ENCODE results near the gene HAUS5. TPM values are rescaled to one million over a fixed set of nuclear protein-coding genes. Genes with fewer than 3 reads are reported as not detected.

Gene HAUS5
- total RNA-seq, 1 experiment from 2014 or later, result 31.7 TPM

DNA sequence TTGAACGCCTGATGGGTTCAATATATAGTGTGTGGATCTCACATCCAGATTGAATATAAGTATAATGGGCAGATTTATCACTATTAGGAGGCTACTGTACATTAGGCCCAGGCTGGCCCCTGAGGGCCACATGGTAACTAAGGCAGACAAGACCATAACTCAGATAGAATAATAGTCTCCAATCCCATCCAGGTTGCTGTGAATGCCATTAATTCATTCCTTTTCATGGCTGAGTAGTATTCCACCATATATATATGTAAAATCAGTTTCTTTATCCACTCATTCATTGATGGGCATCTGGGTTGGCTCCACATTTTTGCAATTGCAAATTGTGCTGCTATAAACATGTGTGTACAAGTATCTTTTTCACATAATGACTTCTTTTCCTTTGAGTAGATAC is 34.6 kb upstream of the HAUS5 start:
- no TSS peak for BruUV-seq (replicated peaks)
- RAD21 ChIA-PET (ENCODE audit: low non-redundant PET in 1 of 2, low total read pairs in 2 of 2, uncharacterized antibody in 2 of 2, unreplicated experiment in 2 of 2), result no interaction called here
- Histone ChIP-seq H3K9ac (ENCODE audit: low read length) (no peak overlapping the region), H2AFZ (ENCODE audit: low read depth, low read length, poor library complexity, severe bottlenecking) (no peak overlapping the region), H3K27me3 (ENCODE audit: insufficient read depth, low read length) (no peaks in the 10 kb centered on the region), H3K4me1 (ENCODE audit: control insufficient read depth in 1 of 2, insufficient read depth in 2 of 2, low read length in 2 of 2) (no peaks in the 10 kb centered on the region), H3K4me2 (ENCODE audit: low read length) (no peak overlapping the region), H4K20me1 (ENCODE audit: insufficient read depth) (no peaks in the 10 kb centered on the region), H3K79me2 (ENCODE audit: insufficient read depth, low read length) (no peaks in the 10 kb centered on the region), H3K27ac (ENCODE audit: low read depth, low read length) (no peak overlapping the region), H3K9me3 (ENCODE audit: control insufficient read depth in 1 of 2, insufficient read depth in 1 of 2, low read depth in 1 of 2, low read length in 2 of 2) (peaks cover 3 to 9% of the 10 kb centered on the region in 2 experiments; a peak in 2 of 4 replicates), H3K36me3 (ENCODE audit: control insufficient read depth in 1 of 2, insufficient read depth in 2 of 2, low read length in 2 of 2) (no peaks in the 10 kb centered on the region), H3K9me2 (ENCODE audit: insufficient read depth) (no peaks in the 10 kb centered on the region), H3K4me3 (replicated peaks in 1 of 2; ENCODE audit: low read depth in 1 of 2, low read length in 2 of 2) (no peak overlapping the region)
- ATAC-seq (no peak), DNase-seq (ENCODE audit: low read depth, low spot score) (no peak)
- CTCF ChIA-PET, result no interaction called here
- POLR2A ChIA-PET, result no interaction called here
- TF ChIP-seq, protein P1, sequence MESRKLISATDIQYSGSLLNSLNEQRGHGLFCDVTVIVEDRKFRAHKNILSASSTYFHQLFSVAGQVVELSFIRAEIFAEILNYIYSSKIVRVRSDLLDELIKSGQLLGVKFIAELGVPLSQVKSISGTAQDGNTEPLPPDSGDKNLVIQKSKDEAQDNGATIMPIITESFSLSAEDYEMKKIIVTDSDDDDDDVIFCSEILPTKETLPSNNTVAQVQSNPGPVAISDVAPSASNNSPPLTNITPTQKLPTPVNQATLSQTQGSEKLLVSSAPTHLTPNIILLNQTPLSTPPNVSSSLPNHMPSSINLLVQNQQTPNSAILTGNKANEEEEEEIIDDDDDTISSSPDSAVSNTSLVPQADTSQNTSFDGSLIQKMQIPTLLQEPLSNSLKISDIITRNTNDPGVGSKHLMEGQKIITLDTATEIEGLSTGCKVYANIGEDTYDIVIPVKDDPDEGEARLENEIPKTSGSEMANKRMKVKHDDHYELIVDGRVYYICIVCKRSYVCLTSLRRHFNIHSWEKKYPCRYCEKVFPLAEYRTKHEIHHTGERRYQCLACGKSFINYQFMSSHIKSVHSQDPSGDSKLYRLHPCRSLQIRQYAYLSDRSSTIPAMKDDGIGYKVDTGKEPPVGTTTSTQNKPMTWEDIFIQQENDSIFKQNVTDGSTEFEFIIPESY (IDR thresholded peaks at IDR 0.05; ENCODE audit: extremely low read depth, insufficient replicate concordance, low read length), result no peak
- TF ChIP-seq CEBPB (IDR thresholded peaks at IDR 0.05; ENCODE audit: low read depth) (no peak), ZFX (IDR thresholded peaks at IDR 0.05) (no peak), SRF (IDR thresholded peaks at IDR 0.05; ENCODE audit: low read depth) (no peak), ELF1 (IDR thresholded peaks at IDR 0.05; ENCODE audit: borderline replicate concordance, low read depth) (no peak), SP1 (IDR thresholded peaks at IDR 0.05; ENCODE audit: low read depth) (no peak), EGR1 (IDR thresholded peaks at IDR 0.05; ENCODE audit: low read depth) (no peak), ZNF274 (IDR thresholded peaks at IDR 0.05; ENCODE audit: low read depth, low read length) (no peak), FOSL1 (IDR thresholded peaks at IDR 0.05; ENCODE audit: low read depth) (no peak), EZH2phosphoT487 (IDR thresholded peaks at IDR 0.05; ENCODE audit: borderline replicate concordance) (no peak), CTCF (IDR thresholded peaks at IDR 0.05 in 2 of 3, conservative IDR thresholded peaks at IDR 0.05 in 1 of 3; ENCODE audit: borderline replicate concordance in 1 of 3, insufficient read depth in 1 of 3, low read depth in 2 of 3, low read length in 2 of 3) (no peak), TCF7L2 (IDR thresholded peaks at IDR 0.05; ENCODE audit: borderline replicate concordance, extremely low read depth, insufficient read depth, insufficient read length) (no peak)
- TF ChIP-seq, protein P2, sequence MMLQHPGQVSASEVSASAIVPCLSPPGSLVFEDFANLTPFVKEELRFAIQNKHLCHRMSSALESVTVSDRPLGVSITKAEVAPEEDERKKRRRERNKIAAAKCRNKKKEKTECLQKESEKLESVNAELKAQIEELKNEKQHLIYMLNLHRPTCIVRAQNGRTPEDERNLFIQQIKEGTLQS (IDR thresholded peaks at IDR 0.05), result no peak
- intact Hi-C loops (cut with micrococcal nuclease), result no loop called here
